WTC11 (cell line): Measurements from ENCODE around the gene UHMK1. TPM values are rescaled to one million over a fixed set of nuclear protein-coding genes. Genes with fewer than 3 reads are reported as not detected.

Source experiments
- ATAC-seq: fragments of 200-7000 bp; cut with Tn5 transposase; 2 replicates; pipeline ENCODE4 v1.10.0; 2021; ENCODE audit warnings: mild to moderate bottlenecking, moderate library complexity
- CTCF ChIA-PET: fragments of 300-600 bp; sonication (Branson Sonifier 250); formaldehyde crosslinking; loops from one replicate; lab custom pipeline; 2021; ENCODE audit warnings: antibody characterized with exemption; lab: Charles Lee
- POLR2A ChIA-PET: fragments of 350-600 bp; sonication (Branson Sonifier 250); formaldehyde crosslinking; loops from one replicate; lab custom pipeline; 2021; ENCODE audit warnings: antibody characterized with exemption; lab: Charles Lee
- DNase-seq: peaks from one replicate; pipeline ENCODE4 v3.0.0; 2021; ENCODE audit warnings: low spot score
- H3K27ac Mint-ChIP-seq: 2 replicates; pipeline ENCODE4 v1.8.0; 2021; ENCODE audit warnings: mixed read lengths
- H3K27me3 Mint-ChIP-seq: 2 replicates; pipeline ENCODE4 v1.8.0; 2021; ENCODE audit warnings: low read depth, mild to moderate bottlenecking, moderate library complexity, mixed read lengths
- H3K36me3 Mint-ChIP-seq: 2 replicates; pipeline ENCODE4 v1.8.0; 2021; ENCODE audit warnings: mixed read lengths
- H3K4me1 Mint-ChIP-seq: 2 replicates; pipeline ENCODE4 v1.8.0; 2022; ENCODE audit warnings: mixed read lengths
- H3K4me3 Mint-ChIP-seq: 2 replicates; pipeline ENCODE4 v1.8.0; 2021; ENCODE audit warnings: mild to moderate bottlenecking, moderate library complexity, mixed read lengths
- H3K9me3 Mint-ChIP-seq: 2 replicates; pipeline ENCODE4 v1.8.0; 2021; ENCODE audit warnings: mixed read lengths
- CBFB ChIP-seq: sonication (generic); formaldehyde crosslinking; IDR thresholded peaks from 2 replicates; pipeline ENCODE4 v1.8.1; 2022; ENCODE audit warnings: mild to moderate bottlenecking, low read depth, missing genetic modification reagents
- CREB1 ChIP-seq: sonication (generic); formaldehyde crosslinking; IDR thresholded peaks from 2 replicates; pipeline ENCODE4 v1.8.0; 2023; ENCODE audit warnings: mild to moderate bottlenecking, missing genetic modification reagents
- ELF4 ChIP-seq: sonication (generic); formaldehyde crosslinking; IDR thresholded peaks from 2 replicates; pipeline ENCODE4 v1.8.1; 2022; ENCODE audit warnings: low read depth, mild to moderate bottlenecking, moderate library complexity, missing genetic modification reagents
- EMX1 ChIP-seq: fragments of 250-450 bp; sonication (Bioruptor Pico); IDR thresholded peaks from 2 replicates; pipeline ENCODE4 v1.8.0; 2021; ENCODE audit warnings: mild to moderate bottlenecking
- ETV6 ChIP-seq: sonication (generic); formaldehyde crosslinking; IDR thresholded peaks from 2 replicates; pipeline ENCODE4 v1.8.1; 2022; ENCODE audit warnings: mild to moderate bottlenecking, missing genetic modification reagents
- JAZF1 ChIP-seq: fragments of 250-450 bp; sonication (Bioruptor Pico); IDR thresholded peaks from 2 replicates; pipeline ENCODE4 v1.9.0; 2021; ENCODE audit warnings: moderate library complexity, mild to moderate bottlenecking, inconsistent platforms
- KAT7 ChIP-seq: sonication (generic); formaldehyde crosslinking; IDR thresholded peaks from 2 replicates; pipeline ENCODE4 v1.8.1; 2023; ENCODE audit warnings: missing genetic modification reagents, mild to moderate bottlenecking, borderline replicate concordance
- NFATC4 ChIP-seq: fragments of 250-450 bp; sonication (Bioruptor Pico); IDR thresholded peaks from 2 replicates; pipeline ENCODE4 v1.9.0; 2021; ENCODE audit warnings: mild to moderate bottlenecking
- PRRX2 ChIP-seq: fragments of 250-450 bp; sonication (Bioruptor Pico); IDR thresholded peaks from 2 replicates; pipeline ENCODE4 v1.8.0; 2021; ENCODE audit warnings: mild to moderate bottlenecking
- SMAD4 ChIP-seq: sonication (generic); formaldehyde crosslinking; IDR thresholded peaks from 2 replicates; pipeline ENCODE4 v1.8.0; 2022; ENCODE audit warnings: mild to moderate bottlenecking, missing genetic modification reagents
- SOX15 ChIP-seq: fragments of 250-450 bp; sonication (Bioruptor Pico); IDR thresholded peaks from 2 replicates; pipeline ENCODE4 v1.9.0; 2021; ENCODE audit warnings: mild to moderate bottlenecking
- TEAD1 ChIP-seq: sonication (generic); formaldehyde crosslinking; IDR thresholded peaks from 2 replicates; pipeline ENCODE4 v1.8.0; 2022; ENCODE audit warnings: mild to moderate bottlenecking, missing genetic modification reagents
- TEAD4 ChIP-seq: sonication (generic); formaldehyde crosslinking; IDR thresholded peaks from 2 replicates; pipeline ENCODE4 v1.8.0; 2022; ENCODE audit warnings: mild to moderate bottlenecking, missing genetic modification reagents
- ZNF138 ChIP-seq: sonication (generic); formaldehyde crosslinking; conservative IDR thresholded peaks from 2 replicates; pipeline ENCODE4 v1.8.1; 2022; ENCODE audit warnings: mild to moderate bottlenecking, moderate library complexity, missing genetic modification reagents
- ZNF396 ChIP-seq: fragments of 250-450 bp; sonication (Bioruptor Pico); IDR thresholded peaks from 2 replicates; pipeline ENCODE4 v1.8.0; 2021; ENCODE audit warnings: mild to moderate bottlenecking, moderate library complexity, borderline replicate concordance
- ZNF416 ChIP-seq: fragments of 250-450 bp; sonication (Bioruptor Pico); IDR thresholded peaks from 2 replicates; pipeline ENCODE4 v1.9.0; 2021; ENCODE audit warnings: mild to moderate bottlenecking, inconsistent platforms
- ZNF423 ChIP-seq: fragments of 250-450 bp; sonication (Bioruptor Pico); IDR thresholded peaks from 2 replicates; pipeline ENCODE4 v2.1.2; 2022; ENCODE audit warnings: mild to moderate bottlenecking, moderate library complexity
- total RNA-seq: library from RNA; stranded (reverse); gene quantifications from 3 replicates; pipeline ENCODE4 v1.2.3, GENCODE V29; 2021
- TF ChIP-seq, protein P1 (sequence below): sonication (generic); formaldehyde crosslinking; IDR thresholded peaks from 2 replicates; pipeline ENCODE4 v1.8.1; 2023; ENCODE audit warnings: mild to moderate bottlenecking, missing genetic modification reagents
- TF ChIP-seq, protein P2 (sequence below): sonication (generic); formaldehyde crosslinking; IDR thresholded peaks from 2 replicates; pipeline ENCODE4 v1.8.0; 2022; ENCODE audit warnings: missing genetic modification reagents
- TF ChIP-seq, protein P3 (sequence below): fragments of 250-450 bp; sonication (Bioruptor Pico); IDR thresholded peaks from 2 replicates; pipeline ENCODE4 v1.9.0; 2021; ENCODE audit warnings: mild to moderate bottlenecking
- TF ChIP-seq, protein P4 (sequence below): sonication (generic); formaldehyde crosslinking; IDR thresholded peaks from 2 replicates; pipeline ENCODE4 v1.8.0; 2022; ENCODE audit warnings: mild to moderate bottlenecking, missing genetic modification reagents
- TF ChIP-seq, protein P5 (sequence below): sonication (generic); formaldehyde crosslinking; IDR thresholded peaks from 2 replicates; pipeline ENCODE4 v1.8.1; 2023; ENCODE audit warnings: mild to moderate bottlenecking, moderate library complexity, missing genetic modification reagents

Gene UHMK1
- total RNA-seq, 1 experiment from 2014 or later = 20.0 TPM

DNA sequence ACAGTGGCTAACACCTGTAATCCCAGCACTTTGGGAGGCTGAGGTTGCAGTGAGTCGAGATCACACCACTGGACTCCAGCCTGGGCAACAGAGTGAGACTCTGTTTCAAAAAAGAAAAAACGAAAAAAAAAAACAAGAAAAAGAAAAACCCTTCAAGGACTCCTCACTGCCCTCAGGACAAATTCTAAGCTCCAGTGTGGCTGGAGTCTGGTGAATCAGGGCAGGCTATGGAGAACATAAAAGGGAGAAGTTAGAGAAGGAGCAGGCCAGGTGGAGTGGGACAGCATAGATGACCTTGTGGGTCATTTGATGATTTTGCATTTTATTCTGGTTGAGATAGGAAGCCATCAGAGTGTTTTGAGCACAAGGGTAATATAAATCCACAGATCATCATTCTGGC lies 51.4 kb downstream of the UHMK1 start:
- no peak overlapping the region for H3K27ac Mint-ChIP-seq
- POLR2A ChIA-PET = no interaction called here
- no peaks in the 10 kb centered on the region for H3K27me3 Mint-ChIP-seq
- TF ChIP-seq, protein P1, sequence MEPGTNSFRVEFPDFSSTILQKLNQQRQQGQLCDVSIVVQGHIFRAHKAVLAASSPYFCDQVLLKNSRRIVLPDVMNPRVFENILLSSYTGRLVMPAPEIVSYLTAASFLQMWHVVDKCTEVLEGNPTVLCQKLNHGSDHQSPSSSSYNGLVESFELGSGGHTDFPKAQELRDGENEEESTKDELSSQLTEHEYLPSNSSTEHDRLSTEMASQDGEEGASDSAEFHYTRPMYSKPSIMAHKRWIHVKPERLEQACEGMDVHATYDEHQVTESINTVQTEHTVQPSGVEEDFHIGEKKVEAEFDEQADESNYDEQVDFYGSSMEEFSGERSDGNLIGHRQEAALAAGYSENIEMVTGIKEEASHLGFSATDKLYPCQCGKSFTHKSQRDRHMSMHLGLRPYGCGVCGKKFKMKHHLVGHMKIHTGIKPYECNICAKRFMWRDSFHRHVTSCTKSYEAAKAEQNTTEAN (CRISPR knock-in tag) = no peak
- TF ChIP-seq ELF4 (CRISPR knock-in tag) = no peak
- TF ChIP-seq, protein P2, sequence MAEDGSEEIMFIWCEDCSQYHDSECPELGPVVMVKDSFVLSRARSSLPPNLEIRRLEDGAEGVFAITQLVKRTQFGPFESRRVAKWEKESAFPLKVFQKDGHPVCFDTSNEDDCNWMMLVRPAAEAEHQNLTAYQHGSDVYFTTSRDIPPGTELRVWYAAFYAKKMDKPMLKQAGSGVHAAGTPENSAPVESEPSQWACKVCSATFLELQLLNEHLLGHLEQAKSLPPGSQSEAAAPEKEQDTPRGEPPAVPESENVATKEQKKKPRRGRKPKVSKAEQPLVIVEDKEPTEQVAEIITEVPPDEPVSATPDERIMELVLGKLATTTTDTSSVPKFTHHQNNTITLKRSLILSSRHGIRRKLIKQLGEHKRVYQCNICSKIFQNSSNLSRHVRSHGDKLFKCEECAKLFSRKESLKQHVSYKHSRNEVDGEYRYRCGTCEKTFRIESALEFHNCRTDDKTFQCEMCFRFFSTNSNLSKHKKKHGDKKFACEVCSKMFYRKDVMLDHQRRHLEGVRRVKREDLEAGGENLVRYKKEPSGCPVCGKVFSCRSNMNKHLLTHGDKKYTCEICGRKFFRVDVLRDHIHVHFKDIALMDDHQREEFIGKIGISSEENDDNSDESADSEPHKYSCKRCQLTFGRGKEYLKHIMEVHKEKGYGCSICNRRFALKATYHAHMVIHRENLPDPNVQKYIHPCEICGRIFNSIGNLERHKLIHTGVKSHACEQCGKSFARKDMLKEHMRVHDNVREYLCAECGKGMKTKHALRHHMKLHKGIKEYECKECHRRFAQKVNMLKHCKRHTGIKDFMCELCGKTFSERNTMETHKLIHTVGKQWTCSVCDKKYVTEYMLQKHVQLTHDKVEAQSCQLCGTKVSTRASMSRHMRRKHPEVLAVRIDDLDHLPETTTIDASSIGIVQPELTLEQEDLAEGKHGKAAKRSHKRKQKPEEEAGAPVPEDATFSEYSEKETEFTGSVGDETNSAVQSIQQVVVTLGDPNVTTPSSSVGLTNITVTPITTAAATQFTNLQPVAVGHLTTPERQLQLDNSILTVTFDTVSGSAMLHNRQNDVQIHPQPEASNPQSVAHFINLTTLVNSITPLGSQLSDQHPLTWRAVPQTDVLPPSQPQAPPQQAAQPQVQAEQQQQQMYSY = no peak
- TF ChIP-seq NFATC4 (CRISPR knock-in tag) = no peak
- TF ChIP-seq, protein P3, sequence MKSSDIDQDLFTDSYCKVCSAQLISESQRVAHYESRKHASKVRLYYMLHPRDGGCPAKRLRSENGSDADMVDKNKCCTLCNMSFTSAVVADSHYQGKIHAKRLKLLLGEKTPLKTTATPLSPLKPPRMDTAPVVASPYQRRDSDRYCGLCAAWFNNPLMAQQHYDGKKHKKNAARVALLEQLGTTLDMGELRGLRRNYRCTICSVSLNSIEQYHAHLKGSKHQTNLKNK (CRISPR knock-in tag) = no peak
- no peak for TF ChIP-seq PRRX2 (CRISPR knock-in tag)
- TF ChIP-seq ZNF416 (CRISPR knock-in tag) = no peak
- TF ChIP-seq ZNF423 (CRISPR knock-in tag) = no peak
- no peak for TF ChIP-seq EMX1 (CRISPR knock-in tag)
- no peak for TF ChIP-seq SOX15 (CRISPR knock-in tag)
- TF ChIP-seq ZNF138 = no peak
- TF ChIP-seq ZNF396 (CRISPR knock-in tag) = no peak
- TF ChIP-seq CREB1 (CRISPR knock-in tag) = no peak
- TF ChIP-seq, protein P4, sequence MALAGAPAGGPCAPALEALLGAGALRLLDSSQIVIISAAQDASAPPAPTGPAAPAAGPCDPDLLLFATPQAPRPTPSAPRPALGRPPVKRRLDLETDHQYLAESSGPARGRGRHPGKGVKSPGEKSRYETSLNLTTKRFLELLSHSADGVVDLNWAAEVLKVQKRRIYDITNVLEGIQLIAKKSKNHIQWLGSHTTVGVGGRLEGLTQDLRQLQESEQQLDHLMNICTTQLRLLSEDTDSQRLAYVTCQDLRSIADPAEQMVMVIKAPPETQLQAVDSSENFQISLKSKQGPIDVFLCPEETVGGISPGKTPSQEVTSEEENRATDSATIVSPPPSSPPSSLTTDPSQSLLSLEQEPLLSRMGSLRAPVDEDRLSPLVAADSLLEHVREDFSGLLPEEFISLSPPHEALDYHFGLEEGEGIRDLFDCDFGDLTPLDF (CRISPR knock-in tag) = no peak
- TF ChIP-seq, protein P5, sequence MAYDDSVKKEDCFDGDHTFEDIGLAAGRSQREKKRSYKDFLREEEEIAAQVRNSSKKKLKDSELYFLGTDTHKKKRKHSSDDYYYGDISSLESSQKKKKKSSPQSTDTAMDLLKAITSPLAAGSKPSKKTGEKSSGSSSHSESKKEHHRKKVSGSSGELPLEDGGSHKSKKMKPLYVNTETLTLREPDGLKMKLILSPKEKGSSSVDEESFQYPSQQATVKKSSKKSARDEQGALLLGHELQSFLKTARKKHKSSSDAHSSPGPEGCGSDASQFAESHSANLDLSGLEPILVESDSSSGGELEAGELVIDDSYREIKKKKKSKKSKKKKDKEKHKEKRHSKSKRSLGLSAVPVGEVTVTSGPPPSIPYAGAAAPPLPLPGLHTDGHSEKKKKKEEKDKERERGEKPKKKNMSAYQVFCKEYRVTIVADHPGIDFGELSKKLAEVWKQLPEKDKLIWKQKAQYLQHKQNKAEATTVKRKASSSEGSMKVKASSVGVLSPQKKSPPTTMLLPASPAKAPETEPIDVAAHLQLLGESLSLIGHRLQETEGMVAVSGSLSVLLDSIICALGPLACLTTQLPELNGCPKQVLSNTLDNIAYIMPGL = no peak
- no peak for TF ChIP-seq TEAD4 (CRISPR knock-in tag)
- TF ChIP-seq SMAD4 = no peak
- TF ChIP-seq JAZF1 (CRISPR knock-in tag) = no peak
- TF ChIP-seq, all 79 proteins: peak for 0
- Mint-ChIP-seq H3K4me3 (no peak overlapping the region), H3K36me3 (no peaks in the 10 kb centered on the region), H3K4me1 (peaks cover 8% of the 10 kb centered on the region), H3K9me3 (no peaks in the 10 kb centered on the region; the same call in 1 of the 2 replicates)
- ATAC-seq (no peak), DNase-seq (no peak)
- CTCF ChIA-PET = no interaction called here

GRCh38 chr1:162550925-162551324 lies 53.3 kb downstream of the UHMK1 start:
- H3K4me1 Mint-ChIP-seq = peaks cover 8% of the 10 kb centered on the region
- H3K36me3 Mint-ChIP-seq = no peaks in the 10 kb centered on the region
- no peaks in the 10 kb centered on the region for H3K27me3 Mint-ChIP-seq
- POLR2A ChIA-PET = no interaction called here
- CTCF ChIA-PET = interaction anchor here (1.0 kb wide), 1 partner anchor 193 kb away, joined by 3 read pairs; no protein-coding TSS in a partner anchor
- TF ChIP-seq ETV6 (no peak), KAT7 (CRISPR knock-in tag) (no peak), CBFB (CRISPR knock-in tag) (no peak), TEAD1 (no peak)
- H3K9me3 Mint-ChIP-seq = no peaks in the 10 kb centered on the region
- H3K4me3 Mint-ChIP-seq = no peak overlapping the region
- DNase-seq (no peak), ATAC-seq (no peak)
- no peak overlapping the region for H3K27ac Mint-ChIP-seq
